ENCODE measurements around the gene SALL2. TPM values are rescaled to one million over a fixed set of nuclear protein-coding genes. Genes with fewer than 3 reads are reported as not detected.

SALL2 gene
- total RNA-seq, 1 donor from 2014 or later = 0.79 TPM

- no peak for DNase-seq (ENCODE audit: low read depth, low spot score)
Measured at GRCh38 chr14:21494902-21495762, 31.0 kb downstream of the SALL2 start.

GRCh38 chr14:21486640-21487087 lies 39.5 kb downstream of the SALL2 start:
- no peak for DNase-seq (ENCODE audit: low read depth, low spot score)

- DNase-seq (ENCODE audit: low read depth, low spot score) = peak; percentile 98
Measured at GRCh38 chr14:21476925-21477681, 49.0 kb downstream of the SALL2 start, which contains the start of the genes RAB2B and TOX4. Gene RAB2B (minus strand): TSS chr14:21476959. CDS start chr14:21476872, 87 bp downstream. Gene TOX4 (plus strand): TSS chr14:21477195. CDS start chr14:21477279, 84 bp downstream.

GRCh38 chr14:21476523-21476924 lies 49.6 kb downstream of the SALL2 start:
- DNase-seq (ENCODE audit: low read depth, low spot score) = no peak

GRCh38 chr14:21475767-21476522 lies 50.2 kb downstream of the SALL2 start:
- DNase-seq (ENCODE audit: low read depth, low spot score) = no peak

Other genes with a start within 250 kb of the SALL2 start
- gene RPGRIP1, start 246.3 kb downstream of the SALL2 start, total RNA-seq = not detected in 2 replicates
- 98.9 and 125 TPM in 2 replicates for gene SUPT16H, start 142.3 kb downstream of the SALL2 start, total RNA-seq
- gene CHD8, start 70.2 kb downstream of the SALL2 start, total RNA-seq = 50.4 and 61.3 TPM in 2 replicates
- gene RAB2B, start 49.4 kb downstream of the SALL2 start, total RNA-seq = 28.3 and 39.6 TPM in 2 replicates
- 22.3 and 45.6 TPM in 2 replicates for gene TOX4, start 49.2 kb downstream of the SALL2 start, total RNA-seq
- 56.0 and 87.3 TPM in 2 replicates for gene METTL3, start 15.0 kb downstream of the SALL2 start, total RNA-seq
- gene OR10G3, start 53.7 kb upstream of the SALL2 start, total RNA-seq = not detected in 2 replicates
- not detected in 2 replicates for gene OR10G2, start 108.6 kb upstream of the SALL2 start, total RNA-seq
- gene OR4E2, start 127.5 kb upstream of the SALL2 start, total RNA-seq = not detected in 2 replicates
- under 0.01 TPM in 1 of 2 replicates, not detected in the other for gene OR4E1, start 147.5 kb upstream of the SALL2 start, total RNA-seq